Testis (tissue), 2 donors: ENCODE measurements around the gene SCFD2.

Experiments
- CTCF ChIP-seq, 3 experiments: fragments of 450-650 bp in 2 of 3; fragments of 200-600 bp in 1 of 3; sonication (generic) in 1 of 3; IDR thresholded peaks; one replicate each; pipeline ENCODE4 v1.5.1; 2016 to 2019; ENCODE audit warnings: antibody characterized with exemption in 3 of 3, mild to moderate bottlenecking in 2 of 3, moderate library complexity in 1 of 3
- POLR2A ChIP-seq: fragments of 450-650 bp; IDR thresholded peaks from one replicate; pipeline ENCODE4 v1.6.1; 2017; ENCODE audit warnings: antibody characterized with exemption, mild to moderate bottlenecking, moderate library complexity

- TF ChIP-seq CTCF (IDR thresholded peaks at IDR 0.05) (no peak), POLR2A (no peak)
Measured at GRCh38 chr4:52996261-52997131, 369.4 kb downstream of the SCFD2 start.
